Hematopoietic multipotent progenitor cell (in vitro differentiated cells): Measurements from ENCODE around the gene DPEP2. TPM values are rescaled to one million over a fixed set of nuclear protein-coding genes. Genes with fewer than 3 reads are reported as not detected.
"Not testable (repeated sequence)": the region's sequence is repeated elsewhere in the genome, so short reads cannot be mapped to it uniquely, and the experiment has no call there.

Experiments used
- DNase-seq, 3 donors: peaks; one replicate each; pipeline ENCODE4 v3.0.0-alpha.2; 2011 to 2015; ENCODE audit warnings: low read depth in 2 of 3, low spot score in 2 of 3
- total RNA-seq: library from RNA; depleted of rRNA; stranded (reverse); fragments of >200 nt; gene quantifications from one replicate; pipeline ENCODE4 v1.2.3, GENCODE V29; 2012

DPEP2 gene
- total RNA-seq, 1 donor, result 55.2 TPM

GRCh38 chr16:67977005-67977404 lies 22.3 kb downstream of the DPEP2 start:
- DNase-seq, result no peak

GRCh38 chr16:67976205-67976604 lies 23.1 kb downstream of the DPEP2 start:
- DNase-seq, result no peak

GRCh38 chr16:67975321-67976105 lies 23.8 kb downstream of the DPEP2 start:
- no peak for DNase-seq

GRCh38 chr16:67972285-67972684 lies 27.0 kb downstream of the DPEP2 start:
- DNase-seq, result not testable (repeated sequence)

GRCh38 chr16:67971111-67971510 lies 28.2 kb downstream of the DPEP2 start:
- no peak for DNase-seq

DNA sequence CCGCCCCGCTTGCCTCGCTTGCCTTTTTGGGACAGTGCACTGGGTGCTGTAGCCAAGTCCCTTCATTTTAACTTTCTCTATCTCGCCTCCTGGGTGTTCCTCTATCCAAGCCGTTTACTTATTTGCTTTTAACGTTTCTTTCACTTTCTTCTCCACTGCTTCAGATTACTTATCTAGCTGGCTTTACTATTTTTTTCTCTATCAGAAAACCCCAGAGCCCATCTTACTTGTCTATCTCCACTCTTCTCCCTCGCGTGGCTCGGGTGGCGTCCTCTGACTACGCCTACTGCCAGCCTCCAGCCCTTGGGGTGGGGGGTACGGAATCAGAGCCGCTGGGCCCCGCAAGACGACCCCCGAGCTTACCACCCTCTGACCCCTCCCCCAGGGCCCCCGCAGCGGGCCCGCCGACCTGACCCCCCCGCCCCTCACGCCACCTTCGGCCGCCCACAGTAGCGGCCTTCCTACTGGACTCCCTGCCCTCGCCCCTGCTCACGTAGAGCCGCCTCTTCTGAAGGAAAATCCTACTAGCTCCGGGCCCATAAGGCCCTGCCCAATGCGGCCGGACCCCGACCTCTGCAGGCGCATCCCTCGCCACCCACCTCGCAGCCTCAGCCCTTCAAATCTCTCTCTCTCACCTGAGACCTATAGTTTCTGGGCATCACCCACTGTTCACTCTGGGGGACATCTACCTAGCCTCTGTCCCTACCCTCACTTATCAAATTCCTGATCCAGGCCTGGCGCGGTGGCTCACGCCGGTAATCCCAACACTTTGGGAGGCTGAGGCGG lies 29.8 kb downstream of the DPEP2 start:
- peak in 2 of 3 donors; percentile 23 to 46 for DNase-seq

DNA sequence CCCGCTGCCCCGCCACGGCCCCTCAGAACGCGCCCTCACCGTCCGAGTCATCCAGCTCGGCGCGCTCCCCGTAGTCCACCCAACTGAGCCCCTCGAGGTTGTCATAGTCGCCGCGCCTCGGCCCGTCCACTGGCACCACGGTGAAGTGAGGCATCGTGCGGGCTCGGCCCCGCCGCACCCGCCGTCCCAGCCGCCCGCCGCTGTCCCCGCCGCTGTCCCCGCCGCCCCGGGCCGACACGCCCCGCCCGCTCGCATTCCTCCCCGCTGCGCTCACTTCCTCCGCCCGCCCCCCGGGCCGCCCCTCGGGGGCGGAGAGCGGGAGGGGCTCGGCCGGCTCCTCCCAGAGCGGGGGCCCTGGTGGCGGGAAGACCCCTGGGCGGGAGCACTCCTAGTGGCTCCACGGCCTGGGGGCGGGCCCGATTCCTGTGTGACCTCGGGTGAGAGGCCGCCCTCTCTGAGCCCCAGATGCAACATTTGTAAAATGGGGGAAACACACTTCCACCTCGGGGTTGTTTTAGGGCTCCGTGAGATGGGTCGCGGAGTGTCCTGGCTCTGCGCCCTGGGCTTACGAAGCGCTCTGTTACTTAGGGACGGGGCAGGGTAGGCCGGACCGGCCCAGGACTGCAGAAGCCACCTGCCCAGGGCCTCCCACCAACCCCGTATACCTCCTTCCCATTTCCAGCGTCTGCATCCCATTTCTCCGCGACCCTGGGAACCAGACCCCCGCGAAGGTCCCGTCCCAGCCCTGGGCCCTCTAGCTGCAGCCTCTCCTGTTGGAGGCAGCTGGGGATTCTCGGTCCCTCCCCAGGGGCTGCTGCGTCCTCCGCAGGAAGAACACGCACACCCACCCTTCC lies 30.7 kb downstream of the DPEP2 start, which contains the start of gene SLC12A4:
TSS of gene SLC12A4 (minus strand) at position 238 of the 854 bp plus-strand sequence. CDS start at position 154, 84 bp downstream.
- DNase-seq, result peak; percentile 58 to 90 (median 83)

DNA sequence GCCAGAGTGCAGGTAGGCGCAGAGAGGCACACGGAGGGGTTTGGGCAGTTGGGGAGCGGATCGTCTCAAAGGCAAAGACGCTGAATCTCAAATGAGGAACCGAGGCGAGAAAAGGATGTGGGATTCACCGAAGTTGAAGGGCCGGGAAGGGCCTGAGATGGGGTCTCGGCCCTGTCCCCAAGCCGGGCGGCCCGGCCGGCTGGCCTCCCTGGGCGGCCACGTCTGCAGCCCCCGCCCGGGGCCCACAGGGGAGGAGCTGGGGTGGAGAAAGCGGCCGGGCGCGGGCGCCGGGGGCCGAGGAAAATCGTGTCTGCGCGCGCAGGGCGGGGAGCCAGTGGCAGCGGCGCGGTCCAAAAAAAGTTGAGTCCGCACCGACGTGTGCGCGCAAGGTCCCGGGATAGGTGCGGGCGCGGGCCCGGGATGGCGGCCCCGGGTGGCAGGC lies 31.3 kb downstream of the DPEP2 start:
- DNase-seq, result peak in 2 of 3 donors; percentile 22 to 31

DNA sequence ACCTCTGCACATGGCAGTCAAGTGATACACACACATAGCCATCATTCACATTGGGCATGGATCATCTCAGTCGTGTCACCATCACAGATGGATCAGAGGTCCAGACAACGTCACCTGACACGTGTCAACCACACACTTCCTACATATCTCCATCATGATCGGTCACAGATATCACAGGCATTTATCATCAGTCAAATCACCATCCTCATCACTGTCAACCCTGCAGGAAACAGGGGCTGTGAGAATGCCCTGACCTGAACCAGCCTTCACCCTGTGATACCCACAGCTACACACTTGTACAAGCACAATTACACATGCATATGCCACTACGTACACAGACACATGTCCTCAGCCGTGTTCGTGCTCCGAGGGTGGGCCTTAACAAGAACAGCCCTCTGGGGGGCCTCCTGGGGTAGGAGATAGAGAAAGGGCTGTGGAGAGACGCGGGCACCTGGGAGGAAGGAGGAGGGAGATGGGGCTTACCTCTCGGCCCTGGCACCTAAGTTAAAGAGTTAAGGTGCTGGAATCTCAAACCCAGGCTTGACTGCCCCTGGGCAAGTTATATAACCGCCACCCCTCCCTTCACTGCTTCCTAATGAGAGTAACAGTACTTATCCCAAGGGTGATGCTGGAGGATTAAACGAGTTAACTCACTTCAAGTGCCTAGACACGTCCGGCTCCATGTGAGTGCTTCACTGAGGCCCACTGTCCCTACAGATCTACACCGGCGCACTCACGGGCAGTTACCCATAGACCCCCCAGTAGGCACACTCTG lies 31.9 kb downstream of the DPEP2 start:
- DNase-seq, result peak in 2 of 3 donors; percentile 18 to 40

DNA sequence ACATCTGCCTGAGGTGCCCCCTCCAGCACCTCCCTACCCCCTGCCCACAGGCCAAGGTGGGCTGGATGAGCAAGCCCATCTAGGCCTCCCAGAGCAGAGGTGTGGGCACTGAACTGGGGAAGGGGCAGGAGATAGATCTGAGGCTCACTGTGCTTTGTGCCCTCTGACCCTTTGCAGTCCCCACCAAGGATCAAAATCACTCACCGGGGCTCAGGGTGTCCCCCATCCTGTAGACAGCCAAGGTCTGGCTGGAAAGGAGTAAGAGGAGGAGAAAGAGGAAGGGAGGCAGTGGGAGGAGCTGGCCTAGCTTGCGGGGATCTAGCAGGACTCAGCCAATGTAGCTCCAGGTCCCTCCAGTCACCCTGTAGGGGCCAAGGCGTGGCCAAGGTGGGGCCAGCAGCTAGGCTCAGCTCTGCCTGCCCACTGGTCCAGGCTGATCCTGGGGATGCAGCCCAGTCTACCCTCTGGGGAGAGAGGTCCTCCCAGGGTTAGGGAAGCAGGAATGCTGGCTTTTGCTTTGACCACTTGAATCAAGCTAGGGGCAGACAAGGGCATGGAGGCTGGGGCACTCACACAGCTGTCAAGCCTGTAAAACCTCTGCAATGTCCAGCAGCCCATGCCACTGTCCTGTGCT lies 32.6 kb downstream of the DPEP2 start:
- no peak for DNase-seq

- DNase-seq, result no peak
Observed at GRCh38 chr16:67965668-67966548, 33.4 kb downstream of the DPEP2 start.

DNA sequence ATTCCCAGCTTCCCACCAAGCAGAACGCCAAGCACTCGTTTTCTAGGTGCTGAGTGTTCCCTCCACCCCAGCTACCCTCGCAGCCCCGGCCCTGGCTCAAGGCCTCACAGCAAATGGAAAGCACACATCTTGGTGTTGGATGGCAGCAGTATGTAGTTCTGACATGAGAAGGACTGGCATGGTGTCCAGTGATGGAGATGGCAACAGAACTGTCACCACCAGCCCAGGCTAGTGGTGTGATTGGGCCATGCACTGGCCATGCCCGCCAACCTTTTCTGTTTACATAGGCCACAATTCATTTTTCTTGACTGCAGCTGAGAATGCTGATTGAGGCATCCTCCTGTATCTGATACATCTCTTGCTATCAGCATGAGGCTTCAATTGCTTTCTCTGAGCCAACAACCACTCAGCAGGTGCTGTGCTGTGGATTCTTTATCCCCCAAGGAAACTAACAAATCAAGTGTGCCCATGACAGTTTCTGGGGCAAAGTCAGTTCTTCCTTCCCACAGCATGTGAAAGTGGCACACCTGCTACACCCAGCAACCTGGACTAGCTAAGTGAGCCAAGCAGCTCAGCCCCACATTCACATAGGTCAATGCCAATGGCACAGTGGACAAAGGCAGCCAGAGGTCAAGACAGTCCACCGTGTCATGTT lies 34.7 kb downstream of the DPEP2 start:
- DNase-seq, result no peak

- no peak for DNase-seq
Observed at GRCh38 chr16:67963662-67964321, 35.5 kb downstream of the DPEP2 start.

GRCh38 chr16:67963292-67963661 lies 36.0 kb downstream of the DPEP2 start:
- no peak for DNase-seq

DNA sequence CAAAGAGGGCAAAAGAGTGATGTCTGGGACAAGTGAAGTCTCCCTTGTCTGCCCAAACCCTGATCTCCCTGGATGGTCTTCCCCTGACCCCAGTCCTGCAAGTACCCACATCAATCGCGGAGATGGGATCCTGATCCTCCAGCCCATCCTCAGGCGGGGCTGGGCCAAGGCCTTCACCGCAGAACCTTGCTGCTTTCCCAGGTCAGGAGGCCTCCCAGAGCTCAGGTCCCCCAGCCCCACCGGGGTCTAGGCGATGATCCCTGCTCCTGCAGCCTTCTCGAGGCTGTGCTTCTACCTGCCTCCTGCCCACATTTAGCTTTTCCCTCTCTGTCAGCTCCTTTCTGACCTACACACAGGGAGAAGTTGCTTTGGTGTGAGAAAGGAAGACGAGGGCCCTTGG lies 37.1 kb downstream of the DPEP2 start:
- no peak for DNase-seq

DNA sequence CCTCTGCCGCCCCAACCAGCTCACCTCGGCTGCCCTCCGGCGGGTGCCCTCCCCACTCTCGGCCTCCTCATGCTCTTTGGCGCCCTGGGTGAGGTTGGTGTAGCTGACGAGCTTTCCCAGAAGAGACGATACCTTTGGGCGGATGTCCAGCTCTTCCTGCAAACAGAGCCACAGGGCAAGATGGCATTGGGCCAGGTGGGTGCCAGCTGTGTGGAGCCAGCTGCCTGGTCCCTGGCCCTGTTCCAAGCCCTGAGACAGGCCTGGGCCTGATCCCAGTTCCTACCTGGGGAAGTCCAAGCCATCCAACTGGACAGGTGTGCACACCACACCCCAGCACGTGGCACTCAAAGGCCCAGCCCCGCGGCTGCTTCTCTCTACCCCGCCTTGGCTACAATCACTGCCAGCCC lies 37.7 kb downstream of the DPEP2 start:
- DNase-seq, result no peak

DNA sequence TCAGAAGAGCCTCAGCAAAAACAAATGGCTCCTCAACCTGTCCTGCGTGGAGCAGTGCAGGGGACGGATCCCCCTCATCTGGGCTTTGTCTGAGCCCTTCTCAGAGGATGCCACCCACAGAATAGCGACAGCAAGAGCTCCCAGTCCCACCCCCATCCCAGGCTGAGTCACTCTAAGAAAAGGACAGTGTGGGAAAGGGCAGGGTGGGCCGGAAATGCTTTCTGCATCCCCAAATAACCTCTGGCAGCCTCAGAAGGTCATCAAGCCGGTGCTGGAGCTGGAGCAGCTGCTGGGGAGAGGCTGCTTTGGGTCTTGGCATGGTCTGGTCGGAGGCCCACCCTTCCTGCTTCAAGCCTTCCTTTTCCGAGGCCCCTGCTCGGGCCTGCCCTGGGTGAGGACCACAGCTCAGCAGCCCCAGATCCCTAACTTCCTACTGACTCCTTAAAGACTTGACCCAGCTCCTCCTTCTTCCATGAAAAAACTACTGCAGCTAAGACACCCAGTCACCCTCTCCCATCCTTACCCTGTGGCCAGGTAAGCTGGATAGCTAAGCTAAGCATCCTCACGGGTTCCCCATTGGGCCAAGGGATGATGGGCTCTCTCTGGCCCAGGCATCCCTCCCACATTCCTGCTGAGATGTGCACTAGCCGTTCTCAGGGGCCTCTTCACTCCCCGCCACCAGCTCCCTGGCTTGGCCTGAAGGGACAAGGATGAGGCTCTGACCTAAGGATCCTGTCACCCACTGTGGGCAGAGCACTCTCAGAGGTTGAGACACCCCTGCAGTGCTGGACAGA lies 39.6 kb downstream of the DPEP2 start:
- DNase-seq, result no peak
